AG08396 (cell line): ENCODE data around the gene SSTR4.
"Not testable (repeated sequence)": the region's sequence is repeated elsewhere in the genome, so short reads cannot be mapped to it uniquely, and the experiment has no call there.

Experiments
- DNase-seq: peaks from one replicate; pipeline ENCODE4 v3.0.0; 2012; ENCODE audit warnings: low spot score, mixed read lengths

The SSTR4 gene

DNA sequence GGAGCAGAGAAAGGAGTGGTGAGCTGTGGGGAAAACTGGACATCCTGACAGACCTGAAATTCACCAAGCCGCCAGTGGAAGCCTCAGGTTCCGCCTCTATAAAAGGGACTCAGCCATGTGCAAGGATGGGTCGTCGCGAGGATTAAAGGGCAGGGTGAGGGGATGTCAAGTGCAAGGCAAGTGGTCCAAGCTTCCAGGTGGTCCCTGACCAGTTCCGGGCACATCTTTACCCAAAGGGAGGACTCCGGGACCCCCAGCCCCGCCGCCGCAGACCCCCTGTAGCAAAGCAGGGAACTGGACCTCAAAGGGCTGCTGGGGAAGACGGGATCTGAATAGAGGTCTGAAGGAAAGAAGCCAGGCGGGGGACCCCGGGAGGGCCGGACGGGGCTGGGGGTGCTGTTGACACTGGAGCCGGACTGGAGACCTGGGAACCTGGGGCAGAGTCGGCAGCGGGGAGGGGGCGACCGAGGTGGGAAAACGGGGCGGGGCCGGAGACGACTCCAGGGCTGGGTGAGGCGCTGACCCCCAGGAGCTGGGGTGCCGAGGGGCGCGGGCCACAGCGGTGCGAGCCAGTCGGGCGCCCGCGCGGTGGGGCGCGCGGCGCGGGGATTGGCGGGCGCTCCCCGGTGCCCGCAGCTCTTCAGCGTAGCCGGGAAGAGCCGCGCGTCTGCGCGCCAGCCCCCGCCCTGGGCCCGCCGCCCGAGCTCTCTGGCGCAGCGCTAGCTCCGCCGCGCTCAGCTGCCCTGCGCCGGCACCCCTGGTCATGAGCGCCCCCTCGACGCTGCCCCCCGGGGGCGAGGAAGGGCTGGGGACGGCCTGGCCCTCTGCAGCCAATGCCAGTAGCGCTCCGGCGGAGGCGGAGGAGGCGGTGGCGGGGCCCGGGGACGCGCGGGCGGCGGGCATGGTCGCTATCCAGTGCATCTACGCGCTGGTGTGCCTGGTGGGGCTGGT, at the start of gene SSTR4:
Gene SSTR4 (plus strand): TSS at position 592 of the 951 bp plus-strand sequence. CDS start 172 bp downstream, at position 764.
- no peak for DNase-seq

- DNase-seq, result no peak
These were observed 48.5 kb upstream of the SSTR4 start for GRCh38 chr20:22986601-22987000.

- not testable (repeated sequence) for DNase-seq
These were observed 43.7 kb upstream of the SSTR4 start for GRCh38 chr20:22991424-22991823.

DNA sequence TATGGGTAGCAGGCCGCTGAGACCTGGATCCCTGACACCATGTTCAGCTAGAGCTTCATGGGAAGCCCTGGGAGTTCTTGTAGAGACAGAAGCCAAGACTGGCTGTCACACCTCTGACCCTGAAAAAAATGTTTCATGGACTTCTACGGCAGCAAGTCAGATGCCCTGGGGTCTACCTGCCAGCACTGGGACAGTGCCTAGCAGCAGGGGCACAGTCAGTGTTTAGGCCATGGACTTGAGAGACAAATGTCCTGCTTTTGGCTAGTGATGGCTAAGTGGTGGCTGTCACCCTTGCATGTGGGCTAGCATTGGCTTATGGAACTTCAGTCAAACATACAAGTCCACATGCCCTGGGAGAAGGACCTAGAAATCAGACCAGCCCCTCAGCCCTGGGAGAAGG, 41.3 kb upstream of the SSTR4 start:
- no peak for DNase-seq

- DNase-seq, result no peak
These were observed 39.2 kb upstream of the SSTR4 start for GRCh38 chr20:22995923-22996322.

DNA sequence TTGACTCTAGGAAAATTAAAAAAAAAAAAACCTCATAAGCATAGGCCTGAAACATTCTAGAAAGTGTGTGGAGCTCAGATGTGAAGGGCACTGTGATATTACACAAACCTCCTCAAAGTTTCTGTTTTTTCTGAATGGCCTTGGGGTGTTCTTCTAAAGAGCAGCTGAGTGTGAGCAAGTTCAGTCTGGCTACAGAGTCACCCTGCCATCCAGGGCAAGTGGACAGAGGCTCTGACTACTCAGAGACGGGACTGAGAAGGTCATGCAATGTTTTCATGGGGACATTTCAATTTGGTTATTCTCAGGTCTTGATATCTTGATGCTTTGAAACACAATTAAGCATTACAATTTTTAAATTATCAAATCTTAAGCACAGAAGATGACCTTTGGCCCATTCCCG, 36.6 kb upstream of the SSTR4 start:
- DNase-seq, result no peak

- no peak for DNase-seq
These were observed 35.4 kb upstream of the SSTR4 start for GRCh38 chr20:22999756-23000155.

- no peak for DNase-seq
These were observed 34.7 kb upstream of the SSTR4 start for GRCh38 chr20:23000232-23000947.

GRCh38 chr20:23002276-23002675, 32.8 kb upstream of the SSTR4 start:
- no peak for DNase-seq

DNA sequence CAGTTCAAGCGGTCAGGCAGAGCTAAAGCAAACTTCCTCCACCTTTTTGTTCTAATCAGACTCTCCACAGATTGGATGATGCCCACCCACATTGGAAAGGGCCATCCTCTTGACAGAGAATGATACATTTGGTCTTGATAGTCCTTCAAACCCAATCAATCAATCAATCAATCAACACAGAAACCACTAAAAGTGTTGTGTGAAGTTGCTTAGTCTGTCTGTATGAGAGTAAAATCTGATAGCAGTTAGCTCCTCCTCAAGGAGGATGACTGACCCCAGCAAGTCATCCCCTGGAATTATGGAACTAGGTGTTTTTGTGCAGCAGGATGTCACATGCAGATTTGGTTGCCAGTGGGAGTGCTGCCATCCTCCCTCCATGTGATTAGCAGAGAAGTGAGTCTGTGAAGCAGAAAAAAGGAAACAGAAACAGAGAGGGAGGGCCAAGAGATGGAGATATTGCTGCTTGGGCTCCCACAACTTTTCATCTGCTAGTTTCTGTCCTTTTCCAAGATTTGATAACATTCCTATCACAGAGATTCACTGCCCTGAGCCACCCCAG, 32.0 kb upstream of the SSTR4 start:
- no peak for DNase-seq

GRCh38 chr20:23003881-23004460, 31.1 kb upstream of the SSTR4 start:
- DNase-seq, result no peak

GRCh38 chr20:23005776-23006175, 29.3 kb upstream of the SSTR4 start:
- no peak for DNase-seq

GRCh38 chr20:23007462-23007861, 27.6 kb upstream of the SSTR4 start:
- no peak for DNase-seq

DNA sequence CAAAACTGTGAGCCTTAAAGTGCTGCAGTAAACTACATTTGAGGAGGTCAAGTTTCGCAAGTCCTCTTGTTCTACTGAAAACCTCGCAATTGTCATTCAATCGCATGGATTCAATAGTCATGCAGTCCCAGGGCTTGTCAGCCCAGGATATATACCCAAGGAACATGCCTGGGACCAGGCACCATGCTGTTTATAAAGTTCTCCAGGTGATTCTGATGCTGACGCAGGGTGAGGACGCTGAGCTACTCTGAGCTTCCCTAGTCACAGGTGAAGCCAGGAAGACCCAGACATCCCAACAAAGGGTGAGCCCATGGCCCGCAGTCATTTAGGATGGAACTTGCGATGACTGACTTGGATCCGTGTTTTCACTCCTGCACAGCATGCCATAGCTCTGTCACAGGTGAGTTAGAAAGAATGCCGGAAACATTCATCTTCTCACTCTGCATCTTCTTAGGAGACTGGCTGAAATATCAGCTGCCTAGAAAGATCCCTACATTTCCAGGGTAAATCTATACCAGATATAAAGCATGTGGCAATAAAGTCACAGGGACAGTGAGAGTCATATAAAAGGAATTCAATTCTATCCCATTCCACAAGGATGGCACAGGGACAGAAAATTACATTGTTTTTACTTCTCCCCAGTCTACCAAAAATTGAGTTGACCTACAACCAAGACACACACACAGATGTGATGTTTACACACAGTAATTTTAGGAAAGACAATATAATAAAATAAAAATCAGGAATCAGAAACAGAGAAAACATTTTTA, 27.0 kb upstream of the SSTR4 start:
- no peak for DNase-seq

DNA sequence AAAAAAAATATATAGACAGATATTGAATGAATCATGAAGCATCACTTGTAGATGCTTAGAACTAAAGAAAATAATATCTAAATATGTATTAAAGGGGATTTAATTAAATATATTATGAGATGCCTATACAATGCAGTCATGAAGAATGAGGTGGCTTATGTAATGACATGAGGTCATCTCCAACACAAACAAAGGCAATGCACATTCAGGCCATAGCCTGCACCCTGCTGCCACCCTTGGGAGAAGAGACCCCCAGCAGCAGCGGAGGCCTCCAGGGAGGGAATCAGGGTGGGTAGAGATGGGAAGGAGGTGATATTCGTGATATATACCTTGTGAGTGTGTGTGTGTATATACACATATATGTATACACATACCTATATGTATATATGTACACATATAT, 26.4 kb upstream of the SSTR4 start:
- DNase-seq, result no peak

GRCh38 chr20:23009636-23010035, 25.5 kb upstream of the SSTR4 start:
- DNase-seq, result no peak

GRCh38 chr20:23010096-23010495, 25.0 kb upstream of the SSTR4 start:
- no peak for DNase-seq

DNA sequence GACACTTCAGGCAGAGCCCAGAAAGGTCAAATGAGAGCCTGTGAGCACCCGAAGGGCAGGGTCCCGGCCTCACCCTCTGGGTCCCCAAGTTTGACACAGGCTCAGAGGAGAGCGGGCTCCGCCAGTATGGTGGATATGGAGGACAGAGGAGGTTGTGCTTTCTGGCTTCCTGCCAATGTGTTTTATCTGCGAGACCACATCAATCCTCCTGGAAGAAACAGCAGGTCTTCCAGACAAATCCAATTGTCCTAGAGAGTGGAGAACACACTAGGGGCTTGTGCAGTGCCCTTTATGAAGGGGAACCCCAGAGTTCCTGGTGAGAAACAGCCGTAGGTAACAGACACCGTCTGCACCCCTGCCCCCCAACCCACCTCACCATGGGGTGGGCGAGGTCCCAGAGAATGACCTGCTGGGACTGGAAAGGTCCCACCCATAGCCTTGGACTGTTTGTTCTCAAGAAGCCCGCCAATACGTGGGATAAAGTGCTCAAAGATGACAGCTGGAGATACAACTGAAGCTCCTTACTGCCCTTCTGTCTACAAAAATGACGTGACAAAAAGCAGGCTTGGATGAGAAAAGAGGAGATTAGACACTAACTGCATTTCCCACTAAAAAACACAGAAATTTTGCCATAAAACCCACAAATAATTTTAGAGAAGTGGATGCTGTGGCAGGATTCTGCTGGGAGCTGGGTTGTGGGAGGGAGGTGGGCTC, 23.9 kb upstream of the SSTR4 start:
- DNase-seq, result no peak

GRCh38 chr20:23013429-23013828, 21.7 kb upstream of the SSTR4 start:
- no peak for DNase-seq

- no peak for DNase-seq
These were observed 17.6 kb upstream of the SSTR4 start for GRCh38 chr20:23017516-23017915.

- DNase-seq, result no peak
These were observed 16.7 kb upstream of the SSTR4 start for GRCh38 chr20:23018432-23018831.
